DLD1 (cell line): ENCODE measurements around the gene CYB5R4.

Experiments
- in situ Hi-C: cut with HindIII; loops from 2 replicates; pipeline ENCODE4 v1.10.0; 2017; ENCODE audit warnings: low sequenced_read_pairs

Gene CYB5R4

DNA sequence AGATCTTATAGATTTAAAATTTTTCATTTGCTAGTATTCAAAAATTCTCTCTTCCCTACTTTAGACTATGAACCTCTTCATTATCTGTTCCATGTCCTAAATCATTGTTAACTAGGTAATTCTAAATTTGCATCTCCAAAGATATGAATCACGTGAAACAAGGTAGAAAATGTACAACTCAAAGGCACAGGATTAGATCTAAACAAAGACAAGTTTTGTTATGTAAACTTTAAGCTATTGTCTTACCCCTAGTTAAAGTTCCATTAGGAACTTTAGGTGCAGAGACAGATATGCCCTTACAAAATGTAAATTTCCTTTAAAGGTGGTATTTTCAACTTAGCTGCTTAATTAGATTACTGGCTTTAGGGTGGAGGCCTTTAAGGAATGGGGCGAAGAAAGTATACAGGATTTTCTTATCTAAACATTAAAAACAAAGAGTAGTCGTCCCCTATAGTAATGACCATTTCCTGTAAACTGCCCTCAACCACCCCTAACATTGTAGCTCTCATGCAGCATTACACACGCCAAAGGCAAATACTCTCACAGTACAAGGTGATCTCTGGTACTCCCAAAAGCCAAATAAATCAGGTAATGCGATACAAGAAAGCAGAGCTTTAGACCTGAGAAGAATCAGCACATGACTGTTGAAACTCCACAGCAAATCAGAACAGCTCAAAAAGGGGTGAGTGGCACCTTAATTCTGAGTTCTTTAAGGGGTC is 116.7 kb downstream of the CYB5R4 start:
- in situ Hi-C loops: no loop called here

DNA sequence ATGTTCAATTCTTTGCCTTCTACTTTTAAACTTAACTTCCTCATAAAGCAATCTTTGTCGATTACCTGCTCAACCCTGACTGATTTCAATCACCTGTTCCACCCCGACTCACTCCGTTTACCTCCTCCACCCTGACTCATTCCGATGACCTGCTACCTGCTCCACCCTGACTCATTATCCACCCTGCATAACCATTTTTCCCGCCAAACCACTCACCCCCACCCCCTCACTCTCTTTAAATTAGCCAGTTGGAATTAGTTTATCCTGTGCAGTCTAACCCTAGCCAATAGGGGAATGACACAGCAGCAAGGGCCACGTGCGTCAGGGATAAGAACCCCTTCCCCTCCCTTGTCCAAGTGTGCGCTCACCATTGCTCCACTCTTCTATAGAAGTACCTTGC is 117.4 kb downstream of the CYB5R4 start:
- in situ Hi-C loops: no loop called here

GRCh38 chr6:83978324-83978734 is 118.8 kb downstream of the CYB5R4 start:
- in situ Hi-C loops: no loop called here

- in situ Hi-C loops: no loop called here
Measured at GRCh38 chr6:83978997-83979396, 119.5 kb downstream of the CYB5R4 start.

GRCh38 chr6:83984411-83984810 is 124.9 kb downstream of the CYB5R4 start:
- in situ Hi-C loops: no loop called here

DNA sequence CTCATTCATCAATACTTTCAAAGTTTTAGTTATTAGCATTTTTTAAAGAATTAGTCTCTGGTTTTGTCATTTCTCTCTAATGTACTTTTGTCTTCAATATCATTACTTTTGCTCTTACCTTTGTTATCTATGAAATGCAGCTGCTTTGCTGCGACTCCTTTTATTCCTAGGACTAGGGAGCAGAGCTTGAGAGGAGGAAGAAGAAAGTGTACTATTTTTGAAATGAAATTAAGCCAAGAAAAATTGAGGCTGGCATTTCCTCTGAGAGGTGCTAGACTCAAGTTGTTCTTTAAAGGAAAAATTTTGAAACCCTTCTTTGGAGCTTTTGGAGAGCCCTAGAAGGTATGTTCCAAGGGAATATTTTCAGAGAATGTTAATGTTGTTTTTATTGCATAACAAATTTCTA is 125.8 kb downstream of the CYB5R4 start:
- in situ Hi-C loops: no loop called here

DNA sequence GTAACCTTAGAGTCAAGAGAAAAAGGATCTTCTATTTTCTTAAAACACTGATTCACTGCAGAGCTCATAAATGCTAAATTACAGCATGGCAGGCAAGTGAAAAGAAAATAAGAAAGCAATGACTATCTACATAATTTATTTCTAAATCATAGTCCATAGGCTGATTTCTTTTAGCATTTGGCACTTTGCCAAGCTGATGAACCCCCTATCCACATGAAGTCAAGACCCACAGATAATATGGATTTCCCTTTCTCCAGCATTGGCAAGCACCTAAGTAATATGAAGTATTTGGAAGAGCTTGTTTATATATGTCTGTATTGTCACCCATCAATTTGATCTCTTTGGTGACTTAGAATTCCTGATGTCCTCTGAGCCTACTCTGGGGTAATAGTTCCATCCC is 126.2 kb downstream of the CYB5R4 start:
- in situ Hi-C loops: no loop called here

GRCh38 chr6:83998021-83998584 is 138.6 kb downstream of the CYB5R4 start:
- in situ Hi-C loops: no loop called here

DNA sequence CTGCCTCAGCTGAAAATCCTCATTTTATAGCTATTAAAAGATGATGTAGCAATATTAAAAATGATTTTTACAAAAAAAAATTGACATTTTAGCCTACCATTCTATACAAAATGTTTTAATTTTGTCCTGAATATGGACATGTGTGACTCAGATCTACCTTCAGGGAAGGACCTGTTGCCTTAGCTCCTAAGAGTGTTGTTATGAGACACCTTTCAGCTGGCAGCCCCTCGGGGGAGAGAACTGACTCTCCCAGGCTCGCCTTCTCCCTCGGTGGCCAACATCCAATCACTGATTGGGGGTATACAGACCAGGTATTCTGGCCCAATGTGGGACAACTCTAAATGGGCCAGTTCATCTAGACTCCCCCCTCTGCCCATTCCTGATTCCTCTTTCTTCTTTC is 141.6 kb downstream of the CYB5R4 start:
- in situ Hi-C loops: no loop called here

DNA sequence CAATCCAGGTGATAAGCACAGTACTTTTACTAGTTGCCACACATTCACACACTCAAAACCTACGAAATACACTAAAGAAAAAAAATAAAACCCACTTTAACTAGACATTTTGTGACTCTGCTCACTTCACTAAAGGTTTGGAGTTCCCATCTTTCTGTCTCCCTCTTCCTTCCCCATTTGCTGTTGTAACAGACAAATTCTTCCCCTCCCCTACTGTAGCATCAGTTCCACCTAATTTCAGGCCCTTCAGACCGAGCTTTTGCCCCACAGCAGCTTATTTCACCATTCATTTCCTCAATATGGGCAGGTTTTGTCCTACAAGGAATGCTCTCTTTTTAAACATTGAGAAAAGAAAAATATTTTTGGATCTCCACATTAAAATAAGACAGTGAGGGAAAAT is 142.7 kb downstream of the CYB5R4 start:
- in situ Hi-C loops: no loop called here

GRCh38 chr6:84003131-84003530 is 143.6 kb downstream of the CYB5R4 start:
- in situ Hi-C loops: no loop called here

DNA sequence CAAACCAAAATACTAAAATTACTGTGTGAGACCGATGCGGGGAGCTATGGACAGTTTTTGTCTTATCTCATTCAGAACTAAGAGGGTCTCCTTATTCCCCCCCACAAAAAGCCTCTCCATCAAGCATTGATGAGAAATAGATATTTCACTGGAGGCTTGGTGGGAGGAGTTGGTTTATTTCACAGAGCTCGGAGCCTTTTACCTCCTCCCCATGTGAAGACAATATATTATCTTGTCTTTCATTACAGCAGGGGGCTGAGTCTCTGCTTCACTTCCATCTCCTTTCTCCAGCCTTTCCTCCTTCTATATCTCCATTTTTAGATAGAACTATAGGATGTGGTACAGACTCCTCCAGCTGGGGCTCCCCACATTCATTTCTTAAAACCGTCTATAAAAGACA is 144.2 kb downstream of the CYB5R4 start:
- in situ Hi-C loops: no loop called here

DNA sequence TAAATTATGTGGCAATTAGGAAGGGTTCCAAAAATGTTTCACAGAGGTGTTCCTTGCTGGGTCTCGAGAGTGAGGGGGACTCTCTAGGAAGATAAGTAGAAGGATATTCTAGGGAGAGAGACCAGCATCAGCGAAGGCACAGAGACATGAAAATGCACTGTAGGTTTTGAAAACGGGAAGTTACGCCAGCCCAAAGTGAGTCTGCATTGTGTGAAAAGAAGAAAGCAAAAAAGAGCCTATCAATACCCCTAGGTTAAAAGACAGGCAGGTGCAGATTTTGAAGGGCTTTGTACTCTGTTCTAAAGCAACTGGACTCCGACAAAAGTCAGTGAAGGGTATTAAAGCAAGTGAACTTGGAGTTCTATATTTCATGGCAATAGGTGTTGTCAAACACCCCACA is 148.4 kb downstream of the CYB5R4 start:
- in situ Hi-C loops: no loop called here

- in situ Hi-C loops: no loop called here
Measured at GRCh38 chr6:84013354-84013753, 153.9 kb downstream of the CYB5R4 start.

- in situ Hi-C loops: no loop called here
Measured at GRCh38 chr6:84013931-84014330, 154.4 kb downstream of the CYB5R4 start.

- in situ Hi-C loops: no loop called here
Measured at GRCh38 chr6:84016029-84016428, 156.5 kb downstream of the CYB5R4 start.
